Pulmonary artery endothelial cell (primary cell): ENCODE measurements around the gene SEPTIN5. TPM values are rescaled to one million over a fixed set of nuclear protein-coding genes. Genes with fewer than 3 reads are reported as not detected.

Experiments used
- total RNA-seq: library from RNA; depleted of rRNA; stranded (reverse); fragments of >200 nt; gene quantifications from 2 replicates; pipeline ENCODE4 v1.2.3, GENCODE V29; 2014

SEPTIN5 gene
- total RNA-seq, 1 donor from 2014 or later: 11.8 TPM

Other genes with a start within 250 kb of the SEPTIN5 start
- gene UFD1, start 235.3 kb upstream of the SEPTIN5 start, total RNA-seq: 166 and 168 TPM in 2 replicates
- gene CDC45, start 234.6 kb upstream of the SEPTIN5 start, total RNA-seq: 30.7 and 50.1 TPM in 2 replicates
- 360 and 491 TPM in 2 replicates for gene CLDN5, start 190.1 kb upstream of the SEPTIN5 start, total RNA-seq
- 0.79 and 1.1 TPM in 2 replicates for gene GP1BB, start 9.0 kb downstream of the SEPTIN5 start, total RNA-seq
- 0.71 and 6.5 TPM in 2 replicates for gene TBX1, start 46.3 kb downstream of the SEPTIN5 start, total RNA-seq
- gene GNB1L, start 140.4 kb downstream of the SEPTIN5 start, total RNA-seq: 11.1 and 14.6 TPM in 2 replicates
- gene RTL10, start 140.4 kb downstream of the SEPTIN5 start, total RNA-seq: 29.2 and 39.3 TPM in 2 replicates
- gene COMT, start 227.3 kb downstream of the SEPTIN5 start, total RNA-seq: 254 and 326 TPM in 2 replicates
- gene TXNRD2, start 227.3 kb downstream of the SEPTIN5 start, total RNA-seq: 67.5 and 73.7 TPM in 2 replicates